ENCODE measurements around the gene HIF3A.

DNA sequence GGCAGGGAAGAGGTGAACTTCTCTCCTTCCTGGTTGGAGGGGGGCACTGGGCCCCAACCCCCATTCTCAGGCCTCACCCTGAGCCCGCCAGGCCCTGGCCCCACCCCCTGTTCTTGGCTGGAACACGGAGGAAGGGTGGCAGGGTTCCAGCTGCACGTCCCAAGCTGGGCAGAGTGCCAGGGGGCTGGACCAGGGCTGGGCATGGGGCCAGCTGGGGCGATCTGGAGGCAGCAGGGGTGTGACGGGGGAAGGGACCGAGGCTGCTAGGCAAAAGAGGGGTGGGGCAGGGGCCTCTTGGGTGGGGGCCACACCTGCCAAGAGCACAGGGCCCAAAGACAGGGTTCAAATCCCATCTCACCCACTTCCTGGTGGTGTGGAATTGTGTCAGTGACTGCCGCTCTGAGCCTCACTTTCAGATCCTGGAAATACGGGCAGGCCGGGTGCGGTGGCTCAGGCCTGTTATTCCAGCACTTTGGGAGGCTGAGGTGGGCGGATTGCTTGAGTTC lies 2.2 kb downstream of the HIF3A start:
- TF ChIP-seq, protein P1, sequence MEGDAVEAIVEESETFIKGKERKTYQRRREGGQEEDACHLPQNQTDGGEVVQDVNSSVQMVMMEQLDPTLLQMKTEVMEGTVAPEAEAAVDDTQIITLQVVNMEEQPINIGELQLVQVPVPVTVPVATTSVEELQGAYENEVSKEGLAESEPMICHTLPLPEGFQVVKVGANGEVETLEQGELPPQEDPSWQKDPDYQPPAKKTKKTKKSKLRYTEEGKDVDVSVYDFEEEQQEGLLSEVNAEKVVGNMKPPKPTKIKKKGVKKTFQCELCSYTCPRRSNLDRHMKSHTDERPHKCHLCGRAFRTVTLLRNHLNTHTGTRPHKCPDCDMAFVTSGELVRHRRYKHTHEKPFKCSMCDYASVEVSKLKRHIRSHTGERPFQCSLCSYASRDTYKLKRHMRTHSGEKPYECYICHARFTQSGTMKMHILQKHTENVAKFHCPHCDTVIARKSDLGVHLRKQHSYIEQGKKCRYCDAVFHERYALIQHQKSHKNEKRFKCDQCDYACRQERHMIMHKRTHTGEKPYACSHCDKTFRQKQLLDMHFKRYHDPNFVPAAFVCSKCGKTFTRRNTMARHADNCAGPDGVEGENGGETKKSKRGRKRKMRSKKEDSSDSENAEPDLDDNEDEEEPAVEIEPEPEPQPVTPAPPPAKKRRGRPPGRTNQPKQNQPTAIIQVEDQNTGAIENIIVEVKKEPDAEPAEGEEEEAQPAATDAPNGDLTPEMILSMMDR (IDR thresholded peaks at IDR 0.05 in 4 of 5, conservative IDR thresholded peaks at IDR 0.05 in 1 of 5): no peak
- TF ChIP-seq POLR2A (IDR thresholded peaks at IDR 0.05): no peak
